ENCODE measurements around the gene COL13A1.

Gene COL13A1

DNA sequence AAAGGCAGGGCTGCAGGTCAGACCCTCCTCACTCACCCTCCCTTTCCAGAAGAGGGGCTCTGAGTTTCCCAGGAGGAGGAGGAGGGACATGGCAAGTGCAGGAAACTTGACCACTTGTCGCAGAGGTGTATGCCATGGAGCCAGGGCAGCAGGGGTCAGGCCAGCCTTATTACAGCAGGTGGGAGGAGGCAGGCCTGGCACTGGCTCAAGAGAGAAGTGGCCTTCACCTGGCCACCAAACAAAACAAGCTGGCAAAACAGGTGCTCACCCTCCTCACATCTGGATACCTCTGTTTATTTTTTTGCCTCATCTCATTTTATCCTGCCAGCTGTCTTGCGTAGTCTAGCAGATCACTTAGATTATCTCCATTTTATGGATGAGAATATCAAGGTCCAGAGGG, 12.5 kb downstream of the COL13A1 start:
- no peak overlapping the region for H3K4me3 Mint-ChIP-seq
- H3K9me3 Mint-ChIP-seq: no peaks in the 10 kb centered on the region
- peaks cover 8% of the 10 kb centered on the region for H3K4me1 Mint-ChIP-seq
- no peaks in the 10 kb centered on the region for H3K27me3 Mint-ChIP-seq
- ATAC-seq (replicated peaks; ENCODE audit: extremely low read depth, poor library complexity, severe bottlenecking) (no peak), DNase-seq (ENCODE audit: low spot score in 2 of 2) (no peak)
- no peaks in the 10 kb centered on the region for H3K36me3 Mint-ChIP-seq (ENCODE audit: insufficient read depth)
- no peak overlapping the region for H3K27ac Mint-ChIP-seq (ENCODE audit: low read depth)

DNA sequence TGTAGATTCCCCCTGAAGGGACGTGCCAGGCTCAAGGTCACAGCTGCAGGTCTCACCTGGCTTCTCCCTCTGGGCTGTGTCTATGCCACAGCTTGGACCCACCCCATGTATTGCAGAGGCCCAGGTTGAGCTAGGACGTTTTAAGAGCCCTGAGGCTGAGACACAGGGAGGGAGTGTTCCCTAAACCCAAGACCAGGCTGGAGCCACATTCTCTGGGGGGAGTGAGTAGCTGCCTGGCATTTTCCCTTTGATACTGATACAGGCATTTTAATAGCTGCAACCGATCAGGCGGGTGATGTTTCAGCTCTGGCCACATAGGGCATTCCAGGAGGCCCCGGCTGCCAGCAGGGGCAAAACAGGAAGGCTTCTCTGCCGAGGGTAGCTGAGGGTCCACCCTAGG, 13.4 kb downstream of the COL13A1 start:
- no peak overlapping the region for H3K27ac Mint-ChIP-seq (ENCODE audit: low read depth)
- peaks cover 8% of the 10 kb centered on the region for H3K4me1 Mint-ChIP-seq
- no peaks in the 10 kb centered on the region for H3K9me3 Mint-ChIP-seq
- ATAC-seq (replicated peaks; ENCODE audit: extremely low read depth, poor library complexity, severe bottlenecking) (no peak), DNase-seq (ENCODE audit: low spot score in 2 of 2) (no peak)
- H3K4me3 Mint-ChIP-seq: no peak overlapping the region
- no peaks in the 10 kb centered on the region for H3K36me3 Mint-ChIP-seq (ENCODE audit: insufficient read depth)
- H3K27me3 Mint-ChIP-seq: no peaks in the 10 kb centered on the region

DNA sequence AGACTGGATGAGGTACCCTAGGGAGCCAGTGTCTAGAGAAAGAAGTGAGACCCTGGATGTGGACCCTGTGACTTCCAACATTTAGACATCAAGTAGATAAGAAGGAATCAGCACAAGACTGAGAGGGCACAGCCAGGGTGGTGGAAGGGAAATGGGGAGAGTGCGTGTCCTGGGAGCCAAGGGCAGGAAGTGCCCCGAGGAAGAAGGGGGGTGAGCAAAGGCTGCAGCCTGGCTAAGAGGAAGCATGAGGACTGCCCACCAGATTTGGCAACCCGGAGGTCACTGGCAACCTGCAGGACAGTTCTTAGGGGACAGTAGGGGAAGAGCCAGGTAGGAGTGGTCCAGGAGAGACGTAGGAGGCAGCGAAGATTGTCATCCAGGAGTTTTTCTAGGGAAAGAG, 14.8 kb downstream of the COL13A1 start:
- Mint-ChIP-seq H3K9me3 (no peaks in the 10 kb centered on the region), H3K4me1 (peaks cover 14% of the 10 kb centered on the region), H3K27ac (ENCODE audit: low read depth) (no peak overlapping the region), H3K4me3 (no peak overlapping the region), H3K36me3 (ENCODE audit: insufficient read depth) (no peaks in the 10 kb centered on the region), H3K27me3 (no peaks in the 10 kb centered on the region)
- DNase-seq (ENCODE audit: low spot score in 2 of 2): no peak
- ATAC-seq (replicated peaks; ENCODE audit: extremely low read depth, poor library complexity, severe bottlenecking): no peak

DNA sequence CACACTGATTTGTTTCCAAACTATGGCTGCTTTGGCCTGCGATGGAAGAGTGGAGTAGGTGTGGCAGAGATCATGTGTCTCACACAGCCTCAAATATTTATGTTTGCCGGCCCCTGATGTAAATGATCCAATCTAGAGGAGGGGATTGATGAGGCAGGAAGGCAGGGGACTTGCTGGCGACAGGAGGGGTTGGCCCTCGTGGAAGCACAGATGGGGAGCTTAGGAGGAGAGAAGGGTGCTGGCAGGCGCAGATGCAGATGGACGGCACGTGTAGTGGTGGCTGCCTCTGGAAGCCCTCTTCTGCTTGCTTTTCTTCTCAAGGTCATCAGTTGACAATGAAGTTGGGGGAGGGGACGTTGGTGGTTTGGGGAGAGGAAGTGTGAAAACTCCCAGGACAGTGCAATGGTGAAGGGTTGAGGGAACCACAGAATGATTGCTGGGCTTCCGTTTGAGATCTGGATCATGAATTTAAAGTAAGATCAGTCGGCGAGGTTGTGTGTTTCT, 15.4 kb downstream of the COL13A1 start:
- Mint-ChIP-seq H3K27me3 (no peaks in the 10 kb centered on the region), H3K36me3 (ENCODE audit: insufficient read depth) (no peaks in the 10 kb centered on the region), H3K4me3 (no peak overlapping the region), H3K27ac (ENCODE audit: low read depth) (no peak overlapping the region), H3K4me1 (peaks cover 14% of the 10 kb centered on the region), H3K9me3 (no peaks in the 10 kb centered on the region)
- ATAC-seq (replicated peaks; ENCODE audit: extremely low read depth, poor library complexity, severe bottlenecking) (no peak), DNase-seq (ENCODE audit: low spot score in 2 of 2) (no peak)

DNA sequence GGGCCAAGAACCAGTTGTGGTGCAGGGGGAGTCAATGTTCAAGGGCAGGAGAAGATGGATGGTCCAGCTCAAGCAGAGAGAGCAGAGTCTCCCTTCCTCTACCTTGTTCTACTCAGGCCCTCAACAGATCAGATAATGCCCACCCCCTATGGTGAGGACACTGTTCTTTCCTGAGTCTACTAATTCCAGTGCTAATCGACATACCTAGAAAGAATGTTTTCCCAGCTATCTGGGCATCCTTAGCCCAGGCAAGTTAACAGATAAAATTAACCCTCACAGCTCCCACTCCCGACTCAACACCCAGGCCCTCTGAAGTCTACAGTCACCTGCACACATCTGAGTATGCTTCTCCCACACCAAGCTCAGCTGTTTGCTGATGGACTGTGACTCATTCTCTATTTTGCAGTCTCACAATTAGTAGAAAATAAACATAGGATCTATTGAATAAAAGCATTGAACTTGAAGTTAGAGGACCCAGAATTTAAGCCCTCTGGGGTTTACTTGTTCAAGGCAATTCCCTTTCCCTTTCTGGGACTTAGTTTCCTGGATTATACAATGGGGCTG, 17.1 kb downstream of the COL13A1 start:
- H3K27ac Mint-ChIP-seq (ENCODE audit: low read depth): no peak overlapping the region

DNA sequence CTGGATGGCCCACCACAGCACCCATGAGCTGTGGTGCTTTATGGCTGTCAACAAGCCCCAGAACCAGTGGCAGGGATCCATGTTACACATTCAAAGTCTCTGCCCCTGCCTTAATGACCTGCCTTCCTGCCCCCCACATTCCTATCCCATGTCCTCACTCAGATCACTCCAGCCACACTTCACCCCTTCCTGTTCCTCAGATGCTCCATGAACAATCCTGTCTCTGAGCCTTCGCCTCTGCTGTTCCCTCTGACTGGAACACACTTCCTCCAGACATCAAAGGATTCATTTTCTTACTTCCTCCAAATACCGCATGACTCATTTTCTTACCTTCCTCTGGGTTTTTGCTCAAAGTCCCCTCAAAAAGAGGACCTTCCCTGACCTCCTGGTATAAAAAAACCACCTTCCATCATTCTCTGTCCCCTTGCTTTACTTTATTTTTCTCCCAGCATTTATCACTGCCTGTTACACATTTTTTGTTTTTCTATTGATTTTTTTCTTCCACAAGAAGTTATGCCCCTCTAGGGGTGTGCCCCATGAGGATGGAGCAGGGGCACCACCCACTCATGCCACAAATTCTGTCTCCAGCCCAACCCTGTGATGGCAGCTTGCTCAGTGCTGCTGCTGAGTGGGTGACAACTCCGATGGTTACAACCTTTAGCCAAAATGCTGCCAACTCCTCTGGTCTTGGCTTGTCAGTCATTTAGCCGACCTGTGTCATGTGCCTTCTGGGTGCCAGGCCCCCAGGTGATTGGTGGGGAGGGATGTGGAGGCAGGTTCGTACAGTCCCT, 18.2 kb downstream of the COL13A1 start:
- Mint-ChIP-seq H3K27ac (ENCODE audit: low read depth) (no peak overlapping the region), H3K4me3 (no peak overlapping the region), H3K36me3 (ENCODE audit: insufficient read depth) (no peaks in the 10 kb centered on the region), H3K27me3 (no peaks in the 10 kb centered on the region), H3K9me3 (no peaks in the 10 kb centered on the region), H3K4me1 (peaks cover 14% of the 10 kb centered on the region)
- ATAC-seq (replicated peaks; ENCODE audit: extremely low read depth, poor library complexity, severe bottlenecking) (no peak), DNase-seq (ENCODE audit: low spot score in 2 of 2) (no peak)

More for the DNA sequence above, 17.1 kb downstream of the COL13A1 start:
- no peak for DNase-seq (ENCODE audit: low spot score in 2 of 2)
- H3K4me1 Mint-ChIP-seq: peaks cover 14% of the 10 kb centered on the region
- no peaks in the 10 kb centered on the region for H3K27me3 Mint-ChIP-seq
- ATAC-seq (replicated peaks; ENCODE audit: extremely low read depth, poor library complexity, severe bottlenecking): no peak
- H3K4me3 Mint-ChIP-seq: no peak overlapping the region
- H3K9me3 Mint-ChIP-seq: no peaks in the 10 kb centered on the region
- no peaks in the 10 kb centered on the region for H3K36me3 Mint-ChIP-seq (ENCODE audit: insufficient read depth)

DNA sequence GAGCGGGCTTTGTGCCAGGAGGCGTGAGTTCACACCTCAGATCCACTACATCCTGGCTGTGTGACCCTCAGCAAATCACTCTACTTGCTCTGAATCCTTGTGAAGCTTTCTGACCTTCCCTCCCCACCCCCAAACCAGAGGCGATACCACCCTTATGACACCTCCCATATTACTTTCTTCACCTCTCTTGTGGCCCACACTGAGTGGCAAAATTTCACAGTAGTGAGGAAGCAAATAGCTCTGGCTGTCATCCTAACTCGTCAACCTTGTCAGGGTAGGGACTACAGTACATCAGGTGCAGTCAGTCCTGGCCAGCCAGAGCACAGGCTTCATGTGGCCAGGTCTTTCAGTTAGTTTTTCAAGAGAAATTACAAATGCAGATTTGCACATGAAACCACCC, 19.1 kb downstream of the COL13A1 start:
- Mint-ChIP-seq H3K4me3 (no peak overlapping the region), H3K27me3 (peaks cover 5% of the 10 kb centered on the region), H3K36me3 (ENCODE audit: insufficient read depth) (no peaks in the 10 kb centered on the region), H3K9me3 (no peaks in the 10 kb centered on the region), H3K4me1 (peaks cover 14% of the 10 kb centered on the region), H3K27ac (ENCODE audit: low read depth) (no peak overlapping the region)
- no peak for ATAC-seq (replicated peaks; ENCODE audit: extremely low read depth, poor library complexity, severe bottlenecking)
- DNase-seq (ENCODE audit: low spot score in 2 of 2): no peak

DNA sequence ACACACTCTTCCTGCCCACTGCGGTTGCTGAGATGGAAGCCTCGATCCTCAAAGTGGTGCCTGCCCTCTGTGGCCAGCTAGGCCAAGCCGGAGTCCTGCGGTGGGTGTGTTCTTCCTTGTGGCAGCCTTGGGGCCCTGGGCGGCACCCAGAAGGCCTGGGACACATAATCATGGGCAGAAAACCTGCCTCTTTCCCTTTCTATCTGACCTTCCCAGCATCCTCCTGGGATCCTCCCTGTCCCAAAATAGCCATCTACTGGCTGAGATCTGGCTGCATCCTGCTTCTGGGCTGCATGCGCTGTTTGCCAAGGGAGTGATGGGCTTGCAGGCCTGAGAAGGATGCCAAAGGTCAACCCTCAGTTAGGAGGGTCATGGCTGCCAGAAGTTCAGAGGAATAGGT, 23.9 kb downstream of the COL13A1 start:
- Mint-ChIP-seq H3K27me3 (peaks cover 49% of the 10 kb centered on the region), H3K36me3 (ENCODE audit: insufficient read depth) (peaks cover 2% of the 10 kb centered on the region), H3K27ac (ENCODE audit: low read depth) (no peak overlapping the region), H3K9me3 (no peaks in the 10 kb centered on the region), H3K4me3 (no peak overlapping the region), H3K4me1 (peaks cover 3% of the 10 kb centered on the region)
- ATAC-seq (replicated peaks; ENCODE audit: extremely low read depth, poor library complexity, severe bottlenecking): no peak
- DNase-seq (ENCODE audit: low spot score in 2 of 2): no peak

DNA sequence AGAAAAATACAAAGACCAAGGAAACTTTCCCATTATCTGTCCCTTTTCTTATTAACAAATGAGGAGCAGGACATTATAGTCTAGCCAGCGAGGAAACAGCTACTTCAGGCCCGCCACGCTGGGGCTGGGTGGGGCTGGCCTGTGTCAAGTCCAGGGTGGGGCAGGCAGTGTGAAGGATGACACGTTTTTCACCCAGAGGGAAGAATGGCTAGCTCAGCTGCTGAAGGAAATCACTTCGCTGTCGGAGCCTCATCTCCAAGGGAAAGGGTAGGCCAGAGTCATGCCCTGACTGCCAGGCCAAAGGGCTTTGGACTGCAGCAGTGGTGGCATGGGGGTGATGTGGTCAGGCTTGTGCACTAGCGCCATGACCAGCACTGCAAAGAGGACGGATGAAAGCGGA, 24.4 kb downstream of the COL13A1 start:
- Mint-ChIP-seq H3K4me1 (no peaks in the 10 kb centered on the region), H3K4me3 (no peak overlapping the region), H3K27ac (ENCODE audit: low read depth) (no peak overlapping the region), H3K36me3 (ENCODE audit: insufficient read depth) (peaks cover 2% of the 10 kb centered on the region), H3K9me3 (no peaks in the 10 kb centered on the region), H3K27me3 (peaks cover 54% of the 10 kb centered on the region)
- ATAC-seq (replicated peaks; ENCODE audit: extremely low read depth, poor library complexity, severe bottlenecking) (no peak), DNase-seq (ENCODE audit: low spot score in 2 of 2) (no peak)

DNA sequence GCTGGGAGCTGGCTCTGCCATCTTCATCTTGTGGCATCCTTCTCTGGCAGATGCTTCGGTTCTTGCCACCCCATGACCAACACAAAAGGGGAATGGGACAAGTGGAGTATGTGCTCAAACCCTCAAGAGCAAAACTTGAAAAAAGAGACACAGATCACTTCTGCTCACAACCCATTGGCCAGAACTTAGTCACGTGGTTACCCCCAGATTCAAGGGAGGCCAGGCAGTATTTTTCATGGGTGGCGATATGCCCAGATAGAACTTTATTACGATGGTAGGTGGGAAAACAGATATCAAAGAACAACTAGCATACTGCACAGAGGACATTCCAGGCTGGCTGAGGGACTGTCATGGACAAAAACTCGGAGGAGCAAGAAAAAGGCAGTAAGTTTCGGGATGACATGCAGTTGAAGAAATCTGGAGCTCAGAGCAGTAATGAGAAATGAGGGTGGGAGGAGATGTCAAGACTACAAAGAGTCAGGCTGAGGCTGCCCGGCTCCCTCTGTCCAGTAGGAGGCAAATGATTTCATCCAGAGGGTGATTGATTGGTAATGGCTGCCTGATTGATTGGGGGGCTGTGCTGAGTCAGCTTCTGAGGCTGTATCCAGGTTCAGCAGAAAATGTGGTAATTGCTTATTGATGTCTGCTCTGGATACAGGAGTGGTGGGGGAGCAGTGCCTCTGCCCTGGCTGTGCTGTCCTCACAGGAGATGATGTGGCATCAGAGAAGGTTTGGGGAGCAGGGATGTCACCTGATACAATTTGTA, 25.3 kb downstream of the COL13A1 start:
- peaks cover 2% of the 10 kb centered on the region for H3K36me3 Mint-ChIP-seq (ENCODE audit: insufficient read depth)

DNA sequence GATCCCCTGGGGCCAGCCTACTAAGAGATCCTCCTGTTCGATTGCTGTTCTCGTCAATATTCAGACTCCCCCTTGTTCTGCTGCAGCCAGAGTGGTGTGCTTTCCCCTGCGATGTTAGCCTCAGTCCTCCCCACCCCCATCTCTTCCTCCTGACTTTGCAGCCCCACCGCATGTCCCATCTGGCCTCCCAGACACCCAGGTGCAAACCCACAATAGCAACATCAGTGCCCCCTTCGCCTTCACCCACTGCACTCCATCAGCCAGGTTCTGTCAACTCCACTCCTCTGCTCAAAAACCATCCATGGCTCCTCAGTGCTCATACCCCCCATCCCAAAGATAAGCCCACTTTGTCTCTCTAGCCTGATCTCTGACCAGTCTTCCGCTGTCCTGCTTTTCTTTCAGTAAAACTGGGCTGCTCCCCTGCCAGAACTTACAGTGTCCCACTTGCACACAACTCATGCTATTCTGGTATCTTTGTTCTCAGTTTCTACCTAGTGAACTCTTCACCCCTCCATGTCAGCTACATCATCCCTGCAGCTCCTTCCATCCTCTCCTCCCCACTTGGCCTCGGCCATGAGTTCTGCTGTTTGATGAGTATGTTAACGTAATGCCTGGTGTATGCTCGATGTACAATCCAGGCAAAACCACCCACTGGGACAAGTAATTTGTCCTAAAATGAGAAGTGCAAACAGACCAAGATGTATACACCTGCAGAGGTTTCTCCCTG, 26.6 kb downstream of the COL13A1 start:
- no peaks in the 10 kb centered on the region for H3K4me1 Mint-ChIP-seq
- H3K4me3 Mint-ChIP-seq: no peak overlapping the region

More for the DNA sequence above, 25.3 kb downstream of the COL13A1 start:
- Mint-ChIP-seq H3K27ac (ENCODE audit: low read depth) (no peak overlapping the region), H3K27me3 (peaks cover 60% of the 10 kb centered on the region), H3K4me1 (no peaks in the 10 kb centered on the region), H3K4me3 (no peak overlapping the region), H3K9me3 (no peaks in the 10 kb centered on the region)
- no peak for DNase-seq (ENCODE audit: low spot score in 2 of 2)
- ATAC-seq (replicated peaks; ENCODE audit: extremely low read depth, poor library complexity, severe bottlenecking): no peak

DNA sequence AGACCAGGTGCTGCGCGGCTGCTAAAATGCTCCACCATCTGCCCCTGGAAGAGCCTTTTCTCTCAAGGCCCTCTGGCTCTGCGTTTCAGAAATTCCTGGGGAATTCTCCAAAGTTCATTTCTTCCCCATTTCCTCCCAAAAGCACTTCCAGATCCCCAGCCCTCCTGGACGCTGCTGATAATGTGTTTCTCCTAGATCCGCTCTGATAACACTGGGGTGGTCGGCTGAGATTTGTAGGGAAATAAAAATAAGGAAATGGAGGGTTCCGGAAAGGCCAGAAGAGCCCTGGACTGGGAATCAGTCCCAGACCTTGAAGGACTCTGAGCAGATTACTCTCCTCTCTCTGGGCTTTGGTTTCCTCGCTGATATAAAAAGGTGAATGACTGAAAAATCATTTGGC, 28.1 kb downstream of the COL13A1 start:
- peaks cover 86% of the 10 kb centered on the region for H3K27me3 Mint-ChIP-seq
- peaks cover 2% of the 10 kb centered on the region for H3K36me3 Mint-ChIP-seq (ENCODE audit: insufficient read depth)
- H3K9me3 Mint-ChIP-seq: no peaks in the 10 kb centered on the region
- no peak for DNase-seq (ENCODE audit: low spot score in 2 of 2)
- H3K4me1 Mint-ChIP-seq: no peaks in the 10 kb centered on the region
- H3K4me3 Mint-ChIP-seq: no peak overlapping the region
- no peak overlapping the region for H3K27ac Mint-ChIP-seq (ENCODE audit: low read depth)
- no peak for ATAC-seq (replicated peaks; ENCODE audit: extremely low read depth, poor library complexity, severe bottlenecking)

More for the DNA sequence above, 26.6 kb downstream of the COL13A1 start:
- ATAC-seq (replicated peaks; ENCODE audit: extremely low read depth, poor library complexity, severe bottlenecking): no peak
- no peak for DNase-seq (ENCODE audit: low spot score in 2 of 2)
- no peaks in the 10 kb centered on the region for H3K9me3 Mint-ChIP-seq
- peaks cover 2% of the 10 kb centered on the region for H3K36me3 Mint-ChIP-seq (ENCODE audit: insufficient read depth)
- peaks cover 71% of the 10 kb centered on the region for H3K27me3 Mint-ChIP-seq
- no peak overlapping the region for H3K27ac Mint-ChIP-seq (ENCODE audit: low read depth)
